Peyer's patch (tissue), 4 donors: ENCODE data around the gene RHO.

ENCODE experiments used
- POLR2A ChIP-seq, 2 donors: fragments of 450-650 bp; IDR thresholded peaks; one replicate each; pipeline ENCODE4 v1.5.1; 2017; ENCODE audit warnings: antibody characterized with exemption in 2 of 2, mild to moderate bottlenecking in 2 of 2, moderate library complexity in 2 of 2
- TF ChIP-seq, protein P1 (sequence below), 6 experiments: fragments of 450-650 bp in 4 of 6; fragments of 200-600 bp in 2 of 6; sonication (generic) in 1 of 6; IDR thresholded peaks; one replicate each; pipeline ENCODE4 v1.5.1; 2017 to 2019; ENCODE audit warnings: antibody characterized with exemption in 6 of 6, mild to moderate bottlenecking in 3 of 6, moderate library complexity in 1 of 6

DNA sequence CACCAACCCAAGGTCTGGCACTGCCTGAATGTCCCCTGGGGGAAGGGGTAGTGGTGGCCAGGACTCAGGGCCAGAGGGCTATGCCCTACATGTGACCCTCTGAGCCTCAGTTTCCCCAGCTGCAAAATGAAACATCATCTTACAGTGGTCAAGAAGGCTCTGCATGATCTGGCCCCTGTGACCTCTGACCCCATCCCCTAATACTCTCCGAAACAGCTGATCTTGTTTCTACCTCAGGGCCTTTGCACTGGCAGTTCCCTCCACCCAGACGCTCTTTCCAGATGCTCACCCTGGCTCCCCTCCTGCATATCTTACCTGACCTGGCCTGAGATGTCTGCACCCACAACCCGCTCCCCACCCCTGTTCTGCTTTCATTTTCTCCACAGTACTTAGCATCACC is 56.2 kb downstream of the RHO start:
- TF ChIP-seq POLR2A (IDR thresholded peaks at IDR 0.05) = no peak
- TF ChIP-seq, protein P1, sequence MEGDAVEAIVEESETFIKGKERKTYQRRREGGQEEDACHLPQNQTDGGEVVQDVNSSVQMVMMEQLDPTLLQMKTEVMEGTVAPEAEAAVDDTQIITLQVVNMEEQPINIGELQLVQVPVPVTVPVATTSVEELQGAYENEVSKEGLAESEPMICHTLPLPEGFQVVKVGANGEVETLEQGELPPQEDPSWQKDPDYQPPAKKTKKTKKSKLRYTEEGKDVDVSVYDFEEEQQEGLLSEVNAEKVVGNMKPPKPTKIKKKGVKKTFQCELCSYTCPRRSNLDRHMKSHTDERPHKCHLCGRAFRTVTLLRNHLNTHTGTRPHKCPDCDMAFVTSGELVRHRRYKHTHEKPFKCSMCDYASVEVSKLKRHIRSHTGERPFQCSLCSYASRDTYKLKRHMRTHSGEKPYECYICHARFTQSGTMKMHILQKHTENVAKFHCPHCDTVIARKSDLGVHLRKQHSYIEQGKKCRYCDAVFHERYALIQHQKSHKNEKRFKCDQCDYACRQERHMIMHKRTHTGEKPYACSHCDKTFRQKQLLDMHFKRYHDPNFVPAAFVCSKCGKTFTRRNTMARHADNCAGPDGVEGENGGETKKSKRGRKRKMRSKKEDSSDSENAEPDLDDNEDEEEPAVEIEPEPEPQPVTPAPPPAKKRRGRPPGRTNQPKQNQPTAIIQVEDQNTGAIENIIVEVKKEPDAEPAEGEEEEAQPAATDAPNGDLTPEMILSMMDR (IDR thresholded peaks at IDR 0.05) = no peak
